HG02763 (cell line): ENCODE data around the gene ZNF883.
"Not testable (repeated sequence)": the region's sequence is repeated elsewhere in the genome, so short reads cannot be mapped to it uniquely, and the experiment has no call there.

Experiments used
- ATAC-seq: cut with Tn5 transposase; IDR thresholded peaks from one replicate; pipeline ENCODE4 v1.9.1; 2021; ENCODE audit warnings: mild to moderate bottlenecking, moderate library complexity; ENCODE audit not compliant: unreplicated experiment

ZNF883 gene

DNA sequence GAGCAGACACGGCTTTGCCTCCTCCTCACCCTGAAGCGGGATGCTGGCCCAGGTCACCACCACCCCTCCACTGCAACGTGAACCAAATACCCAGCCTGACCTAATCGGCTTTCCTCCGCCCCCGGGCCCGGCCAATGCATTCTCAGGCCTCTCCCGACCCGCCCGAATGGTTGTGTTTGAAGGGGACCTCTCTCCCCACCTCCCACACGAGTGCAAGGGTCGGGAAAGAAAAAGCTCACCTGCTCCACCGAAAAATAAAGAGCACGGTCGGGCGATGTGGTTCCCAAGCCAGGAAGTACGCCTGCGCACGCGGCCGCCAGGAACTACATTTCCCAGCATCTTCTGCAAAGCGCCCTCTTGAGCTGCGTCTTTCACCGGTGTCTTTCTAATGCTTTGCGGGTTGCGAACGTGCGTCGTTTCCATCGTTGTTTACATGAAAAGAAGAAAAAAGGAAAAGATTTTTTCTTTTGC lies at the start of gene ZNF883:
Gene ZNF883 (minus strand): TSS at position 282 of the 471 bp plus-strand sequence.
- no peak for ATAC-seq

DNA sequence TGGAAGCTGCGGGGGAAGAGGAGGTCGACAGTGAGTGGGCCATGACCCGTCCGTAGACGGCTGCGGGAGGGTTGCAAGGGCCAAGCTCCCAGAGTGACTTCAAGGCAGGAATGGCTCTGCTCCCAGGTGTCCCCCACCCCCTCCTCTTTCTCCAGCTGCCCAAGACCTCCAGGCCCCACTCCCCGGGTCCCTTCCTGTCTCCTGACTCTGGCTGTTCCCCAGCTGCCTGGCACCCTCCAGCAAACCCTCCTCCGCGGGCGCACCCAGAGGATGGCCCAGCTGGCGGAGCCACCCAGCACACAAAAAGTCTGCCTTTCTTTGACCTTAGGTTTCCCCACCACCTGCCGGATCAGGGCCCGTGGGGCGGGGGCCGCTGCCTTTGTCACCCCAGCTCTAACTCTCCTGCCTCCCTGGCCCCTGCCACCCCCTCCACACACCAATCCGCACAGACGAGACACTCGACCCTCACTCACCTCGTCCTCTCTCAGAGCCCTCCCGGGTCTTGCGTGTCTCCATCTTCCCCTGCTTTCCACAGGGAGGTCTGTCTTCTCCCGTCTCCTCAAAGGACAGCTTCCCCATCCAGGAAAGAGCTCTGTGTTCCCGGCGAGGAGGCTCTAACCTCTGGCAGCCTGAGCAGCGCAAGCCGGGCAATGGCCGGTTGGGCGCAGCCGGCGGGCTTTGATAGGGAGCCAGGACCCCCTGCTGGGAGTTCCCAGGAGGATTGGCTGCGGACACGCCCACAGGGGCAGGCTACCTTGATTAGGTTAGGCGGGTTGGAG lies 49.3 kb upstream of the ZNF883 start:
- not testable (repeated sequence) for ATAC-seq

DNA sequence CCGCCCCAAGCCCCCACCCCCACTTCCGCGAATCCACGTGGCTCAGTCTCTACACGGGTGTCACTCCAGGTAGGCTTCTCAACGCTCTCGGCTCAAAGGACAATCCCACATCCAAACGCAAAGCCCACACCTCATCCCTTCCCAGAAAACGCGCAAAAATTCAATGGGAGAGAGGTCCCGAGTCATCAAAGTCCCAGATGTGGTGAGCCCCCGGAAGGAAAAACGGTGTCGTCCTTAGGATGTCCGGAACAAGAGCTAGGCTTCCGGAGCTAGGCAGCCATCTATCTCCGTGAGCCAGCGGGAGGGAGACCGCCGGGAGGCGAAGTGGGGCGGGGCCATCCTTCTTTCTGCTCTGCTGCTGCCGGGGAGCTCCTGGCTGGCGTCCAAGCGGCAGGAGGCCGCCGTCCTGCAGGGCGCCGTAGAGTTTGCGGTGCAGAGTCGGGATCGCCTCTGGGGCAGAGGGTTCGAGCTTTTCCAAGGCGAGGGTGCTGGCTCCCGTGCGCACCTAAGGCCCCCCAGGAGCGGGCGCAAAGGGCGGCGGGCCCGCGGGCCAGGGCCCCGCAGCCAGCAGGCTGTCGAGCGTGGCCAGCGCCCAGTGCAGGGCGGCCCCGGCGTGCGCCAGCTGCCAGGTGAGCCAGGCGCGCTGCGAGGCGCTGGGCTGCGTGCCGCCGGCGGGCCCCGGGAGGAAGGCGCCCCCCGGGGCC lies 47.7 kb upstream of the ZNF883 start:
- not testable (repeated sequence) for ATAC-seq

DNA sequence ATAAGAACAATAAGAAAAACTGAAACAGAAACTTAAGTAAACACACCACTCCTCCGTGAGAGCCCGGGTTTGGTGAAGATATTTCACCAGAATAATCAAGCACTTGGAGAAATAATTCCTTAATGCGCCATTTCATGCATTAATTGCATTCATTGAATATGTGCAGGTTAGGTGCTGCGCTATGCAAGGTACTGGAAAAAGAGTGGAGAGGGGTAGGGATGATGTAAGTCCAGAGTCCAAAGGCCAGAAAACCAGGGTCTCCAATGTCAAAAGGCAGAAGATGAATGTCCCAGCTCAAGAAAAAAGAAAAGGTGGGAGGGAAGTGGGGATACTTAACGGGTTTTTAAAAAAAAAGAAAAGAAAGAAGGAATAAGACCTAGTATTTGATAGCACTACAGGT lies 45.2 kb upstream of the ZNF883 start:
- no peak for ATAC-seq

DNA sequence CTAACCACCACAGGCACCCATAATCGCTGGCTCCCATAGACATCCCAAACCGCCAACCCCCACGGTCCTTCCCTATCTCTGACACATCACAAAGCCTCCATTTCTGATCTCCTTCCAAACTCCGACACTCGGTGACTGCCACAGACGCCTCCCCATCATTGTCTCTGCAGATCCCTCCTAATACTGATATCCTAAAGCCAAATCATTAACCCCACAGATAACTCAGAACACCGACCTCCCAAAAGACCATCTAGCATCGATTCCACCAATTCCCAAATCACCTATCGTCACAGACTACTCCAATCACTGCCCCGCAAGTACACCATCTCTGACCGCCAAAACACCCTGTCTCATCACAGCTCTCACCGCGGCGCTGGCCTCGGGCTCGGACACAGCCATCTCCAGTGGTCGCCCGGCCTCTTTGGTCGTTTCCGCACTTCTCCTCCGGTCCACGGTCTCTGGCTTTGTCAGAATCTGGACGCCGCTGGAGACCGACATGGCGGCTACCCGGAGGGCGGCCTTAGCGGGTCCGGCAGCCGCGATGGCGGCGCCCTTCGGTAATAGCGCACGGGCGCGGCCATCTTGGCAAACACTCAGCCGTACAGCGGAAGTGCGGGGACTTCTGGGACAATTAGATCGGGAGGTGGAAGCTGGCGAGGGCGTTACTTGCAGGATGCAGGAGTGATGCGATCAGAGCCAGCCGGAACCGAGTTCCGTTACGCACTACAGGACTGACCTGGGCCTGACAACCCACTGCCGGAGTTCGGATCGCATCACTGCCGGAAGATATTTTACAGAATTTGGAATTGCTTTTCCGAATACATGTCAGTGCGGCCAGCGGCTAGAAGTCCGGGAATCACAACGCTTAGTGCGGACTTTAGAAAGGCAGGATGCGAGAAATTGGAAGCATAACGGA lies 44.5 kb upstream of the ZNF883 start, which contains the start of gene ZFP37:
Gene ZFP37 (minus strand): TSS at position 534 of the 916 bp plus-strand sequence. CDS start 36 bp downstream, at position 498.
- ATAC-seq: peak; percentile 95

DNA sequence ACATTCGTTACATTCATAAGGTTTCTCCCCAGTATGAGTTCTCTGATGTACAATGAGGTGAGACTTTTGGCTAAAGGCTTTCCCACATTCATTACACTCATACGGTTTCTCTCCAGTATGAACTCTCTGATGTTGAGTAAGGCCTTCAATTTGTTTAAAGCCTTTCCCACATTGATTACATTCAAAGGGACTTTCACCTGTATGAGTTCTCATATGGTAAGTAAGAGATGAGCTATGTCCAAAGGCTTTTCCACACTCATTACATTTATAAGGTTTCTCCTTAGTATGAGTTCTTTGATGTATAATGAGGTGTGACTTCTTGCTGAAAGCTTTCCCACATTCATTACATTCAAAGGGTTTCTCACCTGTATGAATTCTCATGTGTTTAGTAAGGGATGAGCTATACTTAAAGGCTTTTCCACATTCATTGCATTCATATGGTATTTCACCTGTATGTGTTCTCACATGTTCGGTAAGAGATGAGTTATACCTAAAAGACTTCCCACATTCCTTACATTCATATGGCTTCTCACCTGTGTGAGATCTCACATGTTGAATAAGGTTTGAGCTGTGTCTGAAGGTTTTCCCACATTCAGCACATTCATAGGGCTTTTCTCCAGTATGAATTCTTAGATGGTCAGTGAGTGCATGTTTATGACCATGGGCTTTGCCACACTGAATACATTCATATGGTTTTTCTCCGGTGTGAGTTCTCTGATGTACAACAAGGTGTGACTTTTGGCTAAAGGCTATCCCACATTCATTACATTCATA lies 31.1 kb upstream of the ZNF883 start:
- ATAC-seq: no peak

DNA sequence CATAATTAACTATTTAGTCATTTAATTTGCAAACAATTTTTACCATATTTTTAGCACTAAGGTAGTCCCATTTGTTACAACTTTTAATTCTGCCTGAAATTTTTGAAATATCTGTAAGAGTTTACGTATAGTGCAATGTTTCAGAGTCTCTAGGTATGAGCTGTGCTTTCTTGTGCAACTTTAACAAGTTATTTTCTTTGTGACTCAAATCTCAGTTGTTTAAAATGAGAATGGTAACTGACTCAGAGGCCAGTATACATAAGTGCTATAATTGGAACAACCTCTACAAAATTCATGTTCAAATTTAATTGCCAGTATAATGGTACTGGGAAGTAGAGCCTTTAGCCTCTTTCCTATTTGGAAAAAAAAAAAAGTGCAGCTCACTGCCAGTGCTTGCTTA lies 14.2 kb upstream of the ZNF883 start:
- ATAC-seq: no peak

DNA sequence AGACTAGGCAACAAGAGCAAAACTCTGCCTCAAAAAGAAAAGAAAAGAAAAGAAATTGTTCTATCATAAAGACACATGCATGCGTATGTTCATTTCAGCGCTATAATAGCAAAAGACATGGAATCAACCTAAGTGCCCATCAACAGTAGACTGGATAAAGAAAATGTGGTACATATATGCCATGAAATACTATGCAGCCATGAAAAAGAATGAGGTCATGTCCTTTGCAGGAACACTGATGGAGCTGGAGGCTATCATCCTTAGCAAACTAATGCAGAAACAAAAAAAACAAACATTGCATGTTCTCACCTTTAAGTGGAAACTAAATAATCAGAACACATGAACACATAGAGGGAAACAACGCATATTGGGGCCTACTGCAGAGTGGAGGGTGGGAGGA lies 6.3 kb upstream of the ZNF883 start:
- no peak for ATAC-seq

DNA sequence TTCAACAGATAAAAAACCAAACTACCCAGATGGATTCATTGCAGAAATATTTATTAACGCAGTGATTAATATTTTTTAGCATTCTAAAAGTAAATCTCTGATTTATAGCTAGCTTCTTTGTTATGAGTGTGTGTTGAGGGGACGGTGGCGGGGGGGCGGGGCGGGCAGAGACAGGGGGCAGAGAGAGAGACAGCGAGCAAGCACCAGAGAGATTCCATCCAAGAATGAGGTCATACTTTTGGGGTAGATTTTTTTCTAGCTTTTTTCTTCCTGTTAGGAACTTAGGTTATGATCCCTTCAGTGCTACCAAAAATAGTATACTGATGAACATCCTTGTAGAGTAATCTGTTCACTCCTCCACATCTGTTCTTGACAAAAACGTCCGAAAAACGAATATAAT lies 500 bp upstream of the ZNF883 start:
- no peak for ATAC-seq

DNA sequence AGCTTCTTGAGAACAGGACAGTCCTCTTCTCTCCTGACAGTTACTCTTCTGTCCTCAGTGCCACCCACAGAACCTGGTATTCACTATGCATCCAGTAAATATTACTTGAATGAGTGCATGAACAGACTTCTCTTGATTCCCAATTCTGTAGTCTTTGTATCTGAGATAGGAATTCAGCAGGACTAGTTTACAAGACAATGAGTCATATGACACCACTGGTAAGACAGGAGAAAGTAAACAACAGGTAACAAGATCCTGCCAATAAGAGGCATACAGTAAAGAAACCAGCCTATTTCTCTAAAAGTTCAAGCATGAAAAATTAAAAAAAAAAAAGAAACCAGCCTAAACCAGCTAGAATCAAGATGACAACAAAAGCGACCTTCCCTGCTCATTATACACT lies 6.2 kb downstream of the ZNF883 start:
- no peak for ATAC-seq

DNA sequence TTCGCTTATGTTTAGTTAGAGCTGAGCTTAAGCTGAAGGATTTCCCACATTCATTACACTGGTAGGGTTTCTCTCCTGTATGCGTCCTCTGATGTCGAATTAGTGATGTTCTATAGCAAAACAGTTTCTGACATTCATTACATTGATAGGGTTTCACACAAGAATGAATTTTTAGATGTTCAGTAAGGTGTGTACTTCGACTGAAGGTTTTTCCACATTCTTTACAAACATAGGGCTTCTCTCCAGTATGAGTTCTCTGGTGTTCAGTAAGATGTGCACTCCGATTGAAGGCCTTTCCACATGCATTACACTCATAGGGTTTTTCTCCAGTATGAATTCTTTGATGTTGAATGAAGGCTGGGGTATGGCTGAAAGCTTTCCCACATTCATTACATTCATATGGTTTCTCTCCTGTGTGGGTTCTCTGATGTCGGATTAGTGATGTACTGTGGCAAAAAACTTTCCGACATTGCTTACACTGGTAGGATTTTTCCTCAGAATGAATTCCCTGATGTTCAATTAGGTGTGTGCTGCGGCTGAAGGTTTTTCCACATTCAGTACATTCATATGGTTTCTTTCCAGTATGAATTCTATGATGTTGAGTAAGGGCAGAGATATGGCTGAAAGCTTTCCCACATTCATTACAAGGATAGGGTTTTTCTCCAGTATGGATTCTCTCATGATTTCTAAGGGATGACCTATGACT lies 14.6 kb downstream of the ZNF883 start:
- no peak for ATAC-seq

DNA sequence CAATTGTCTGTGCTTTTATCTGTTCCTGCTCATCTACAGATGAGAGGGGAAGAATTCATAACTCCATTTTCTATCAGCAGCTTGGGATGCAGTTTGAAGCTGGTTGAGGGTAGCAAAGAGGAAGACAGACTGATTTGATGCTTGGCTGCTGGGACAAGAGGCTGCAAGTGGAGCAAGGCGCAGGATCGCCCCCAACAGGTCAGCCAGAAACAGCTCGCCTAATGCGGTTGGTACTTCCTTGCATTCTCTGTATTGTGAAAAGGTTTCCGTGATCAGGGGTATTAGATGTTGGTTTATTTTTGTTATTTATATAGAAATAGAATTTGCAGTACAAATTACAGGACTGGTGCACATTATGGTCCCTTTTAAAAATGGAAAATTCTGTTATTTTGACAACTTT lies 40.6 kb downstream of the ZNF883 start:
- ATAC-seq: no peak

DNA sequence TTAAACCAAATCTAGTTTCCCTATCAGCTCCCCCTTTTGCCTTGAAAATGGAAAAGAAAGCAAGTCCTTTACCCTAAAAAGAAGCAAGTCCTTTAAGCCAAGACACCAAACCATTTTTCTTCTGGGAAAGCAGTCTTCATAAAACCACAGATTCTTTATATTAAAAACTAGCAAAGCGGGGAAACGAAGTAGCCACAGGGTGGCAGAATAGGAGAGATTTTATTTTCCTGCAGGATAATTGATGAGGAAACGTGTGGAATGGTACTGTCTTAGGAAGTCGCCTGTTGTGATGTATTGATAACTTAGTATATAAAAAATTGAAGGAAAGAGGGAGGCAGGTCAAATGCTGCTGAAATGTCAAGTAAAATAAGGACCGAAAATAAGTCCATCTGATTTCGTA lies 41.1 kb downstream of the ZNF883 start:
- no peak for ATAC-seq

DNA sequence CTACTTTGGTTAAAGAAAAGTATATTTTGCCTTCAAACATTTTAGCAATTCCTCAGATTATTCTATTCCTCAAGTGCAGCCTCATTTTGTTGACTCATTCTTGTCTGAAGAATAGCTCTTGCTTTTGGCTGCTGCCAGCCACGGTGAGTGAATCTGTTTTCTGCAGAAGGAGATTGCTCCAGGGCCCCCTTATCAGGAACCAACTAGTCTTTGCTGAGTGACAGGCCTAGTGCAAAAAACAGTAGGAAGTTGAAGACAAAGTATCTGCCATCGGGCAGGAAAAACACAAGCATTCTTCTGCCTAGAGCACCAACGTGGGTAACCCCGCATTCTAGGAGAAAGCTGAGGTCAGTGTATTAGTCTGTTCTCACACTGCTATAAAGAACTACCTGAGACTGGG lies 42.3 kb downstream of the ZNF883 start:
- no peak for ATAC-seq

DNA sequence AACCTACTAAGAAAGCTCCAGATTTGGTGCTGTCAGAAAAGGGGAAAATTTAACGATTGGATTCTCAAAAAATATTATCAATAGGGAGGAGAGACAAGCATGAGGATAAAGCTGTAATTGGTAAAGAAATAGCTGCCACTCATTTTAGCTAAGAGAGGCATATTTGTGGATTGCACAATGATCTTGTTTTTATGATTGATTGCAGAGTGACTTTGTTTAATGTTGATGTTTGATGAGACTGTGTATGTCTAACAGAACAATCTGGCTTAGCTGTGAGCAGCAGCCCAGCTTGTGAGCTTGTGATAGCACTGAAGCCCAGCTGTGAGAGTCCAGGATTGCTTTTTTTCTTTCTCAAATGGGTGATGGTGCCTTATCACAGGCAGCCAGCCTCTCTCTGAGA lies 56.4 kb downstream of the ZNF883 start:
- ATAC-seq: no peak

DNA sequence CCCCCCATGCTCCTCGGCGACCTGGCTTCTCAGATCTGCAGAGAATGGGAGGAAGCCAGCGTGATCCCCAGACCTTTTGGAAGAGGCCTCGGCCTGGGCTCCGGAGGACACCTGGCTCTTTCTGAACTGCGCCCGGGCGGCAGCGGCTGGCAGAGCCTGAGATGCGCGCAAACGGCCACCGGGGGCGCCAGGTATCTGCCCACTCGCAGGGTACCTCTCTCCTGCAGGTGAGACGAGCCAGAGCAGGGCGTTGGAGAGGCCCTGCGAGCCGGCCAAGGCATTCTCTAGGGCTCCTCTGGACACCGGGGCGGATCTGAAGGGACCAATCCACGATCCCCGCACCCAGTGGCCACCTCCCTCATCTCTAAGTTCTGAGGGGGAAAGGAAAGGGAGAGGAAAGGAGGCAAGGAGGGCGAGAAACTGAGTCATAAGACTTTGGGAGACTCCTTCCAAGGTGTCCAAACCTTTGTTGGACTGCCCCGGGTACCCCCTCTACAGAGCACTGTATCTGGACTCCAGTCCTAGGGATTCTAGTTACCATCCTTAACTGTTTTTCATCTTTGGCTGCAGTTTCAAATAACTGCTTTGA lies 66.3 kb downstream of the ZNF883 start:
- ATAC-seq: no peak

DNA sequence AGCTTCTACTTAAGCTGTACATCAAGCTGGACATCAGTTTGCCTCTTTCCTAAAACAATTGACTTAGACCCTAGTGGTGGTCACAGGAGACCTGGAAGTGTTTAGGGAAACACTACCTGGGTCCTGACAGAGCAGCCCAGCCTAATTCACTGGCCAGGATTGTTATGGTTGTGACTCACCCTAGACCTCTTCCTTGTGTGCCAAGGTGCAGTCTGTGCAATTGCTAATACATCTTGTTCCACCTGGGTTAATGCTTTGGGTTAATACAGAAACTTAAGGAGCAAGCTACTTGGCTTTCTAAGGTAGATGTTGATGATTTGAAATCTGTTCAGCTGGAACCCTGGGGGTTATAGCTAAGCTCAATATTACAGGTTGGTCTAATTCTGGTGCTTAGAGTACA lies 72.6 kb downstream of the ZNF883 start:
- ATAC-seq: no peak

DNA sequence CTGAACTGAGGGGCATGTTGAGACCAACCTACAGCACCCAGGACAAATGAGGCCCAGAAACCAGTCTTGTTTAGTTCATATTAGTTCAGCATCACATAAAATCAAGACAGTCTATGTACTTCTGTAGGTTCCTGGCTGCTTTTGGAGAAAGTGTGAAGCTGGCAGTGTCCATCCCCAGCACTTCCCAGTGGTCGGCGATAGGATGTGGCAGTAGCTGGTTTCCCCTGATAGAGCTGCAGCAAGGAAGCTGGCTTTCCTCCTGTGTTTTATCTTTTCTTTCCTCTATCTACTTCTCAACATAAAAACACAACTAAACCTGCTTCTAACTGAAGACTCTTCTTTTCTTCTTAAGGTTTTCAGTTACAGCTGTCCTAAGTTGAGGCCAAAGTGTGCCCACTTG lies 78.3 kb downstream of the ZNF883 start:
- no peak for ATAC-seq

DNA sequence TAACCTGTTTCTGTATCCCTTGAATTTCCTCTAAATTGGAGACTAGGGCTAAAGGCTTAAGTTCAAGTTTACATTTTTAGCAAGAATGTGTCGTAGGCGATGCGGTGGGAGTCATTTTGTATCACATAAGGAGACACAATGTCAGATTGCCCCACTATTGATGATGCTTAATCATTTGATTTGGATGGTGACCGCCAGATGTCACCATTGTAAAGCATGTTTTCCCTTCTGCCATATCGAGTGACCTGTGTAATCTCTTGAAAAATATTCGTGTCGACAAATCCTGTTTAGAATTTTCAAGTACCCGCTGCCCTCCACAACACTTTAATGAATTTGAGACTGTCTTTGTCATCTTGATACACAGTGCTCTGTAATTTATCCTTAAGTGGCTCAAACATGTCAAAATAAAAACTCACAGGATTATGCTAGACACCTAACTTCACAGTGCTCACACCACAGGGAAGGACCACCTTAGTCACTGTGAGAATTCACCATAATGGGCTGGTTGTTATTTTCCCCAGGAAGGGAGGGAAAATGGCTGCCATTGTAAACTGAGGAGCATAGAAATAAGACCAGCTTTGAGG lies 86.8 kb downstream of the ZNF883 start:
- ATAC-seq: no peak
